GM18861 (cell line): ENCODE data around the gene THSD4.
"Not testable (repeated sequence)": the region's sequence is repeated elsewhere in the genome, so short reads cannot be mapped to it uniquely, and the experiment has no call there.

Experiments
- ATAC-seq: cut with Tn5 transposase; IDR thresholded peaks from one replicate; pipeline ENCODE4 v1.9.1; 2021; ENCODE audit not compliant: unreplicated experiment

Gene THSD4

GRCh38 chr15:71367737-71368136, 252.5 kb downstream of the THSD4 start:
- ATAC-seq = not testable (repeated sequence)

- ATAC-seq = not testable (repeated sequence)
Observed at GRCh38 chr15:71372769-71373168, 257.5 kb downstream of the THSD4 start.

- ATAC-seq = no peak
Observed at GRCh38 chr15:71373917-71374316, 258.6 kb downstream of the THSD4 start.

GRCh38 chr15:71374607-71375352, 259.5 kb downstream of the THSD4 start:
- ATAC-seq = no peak

- no peak for ATAC-seq
Observed at GRCh38 chr15:71375934-71376333, 260.7 kb downstream of the THSD4 start.

DNA sequence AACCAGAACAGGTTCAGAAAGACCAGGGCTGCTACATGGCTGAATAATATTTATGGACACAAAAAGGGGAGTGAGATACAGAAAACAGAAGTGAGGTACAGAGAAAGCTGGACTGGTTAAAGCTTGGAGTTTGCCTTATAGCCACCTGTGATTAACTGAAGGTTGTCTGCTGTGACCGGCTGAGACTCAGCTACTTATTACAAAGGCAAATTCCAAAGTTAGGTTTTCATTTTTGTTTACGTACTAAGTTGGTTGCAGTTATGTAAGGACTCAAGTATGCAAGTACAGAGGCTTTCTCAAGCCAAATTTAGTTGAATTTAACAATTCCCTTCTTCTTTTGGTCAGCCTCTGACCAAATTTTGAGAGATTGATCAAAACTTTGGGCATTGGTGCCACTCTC, 264.6 kb downstream of the THSD4 start:
- no peak for ATAC-seq

GRCh38 chr15:71380345-71380744, 265.1 kb downstream of the THSD4 start:
- no peak for ATAC-seq

DNA sequence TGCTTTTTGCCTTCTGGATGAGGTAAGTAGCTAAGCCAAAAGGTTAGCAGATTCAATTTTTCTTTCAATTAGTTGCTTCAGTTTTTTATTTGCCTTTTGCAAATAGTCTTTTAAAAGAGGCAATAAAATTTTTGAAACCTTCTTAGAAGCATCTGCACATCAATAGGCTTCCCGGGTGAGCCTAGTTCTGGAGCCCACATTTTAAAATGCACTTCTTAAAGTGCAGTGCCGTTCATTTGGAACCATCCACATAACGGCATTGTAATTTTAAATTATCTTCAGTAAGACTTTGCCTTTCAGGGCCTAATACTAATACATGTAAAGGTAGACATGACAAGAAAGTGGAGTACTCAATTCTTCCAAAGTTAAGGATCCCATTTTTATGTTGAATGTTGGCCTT, 269.2 kb downstream of the THSD4 start:
- ATAC-seq = no peak

DNA sequence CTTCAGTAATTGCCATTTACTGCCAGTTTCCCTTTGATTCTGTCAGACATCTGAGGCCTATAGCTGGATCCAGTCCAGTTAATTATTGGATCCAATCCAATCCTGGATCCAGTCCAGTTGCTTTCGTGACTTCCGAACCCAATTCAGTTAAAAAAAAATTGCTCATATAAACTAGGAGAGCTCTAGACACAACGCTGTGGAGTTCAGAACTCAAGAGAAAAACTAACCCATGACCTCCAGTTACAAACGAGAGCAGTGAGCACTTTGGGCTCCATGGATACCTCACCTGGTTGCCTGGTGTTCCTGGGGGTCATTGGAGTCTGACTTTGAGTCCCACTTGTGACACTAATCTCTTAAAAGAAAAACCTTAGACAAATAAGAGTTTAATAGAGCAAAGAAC, 269.8 kb downstream of the THSD4 start:
- no peak for ATAC-seq

GRCh38 chr15:71385457-71385856, 270.2 kb downstream of the THSD4 start:
- ATAC-seq = no peak

DNA sequence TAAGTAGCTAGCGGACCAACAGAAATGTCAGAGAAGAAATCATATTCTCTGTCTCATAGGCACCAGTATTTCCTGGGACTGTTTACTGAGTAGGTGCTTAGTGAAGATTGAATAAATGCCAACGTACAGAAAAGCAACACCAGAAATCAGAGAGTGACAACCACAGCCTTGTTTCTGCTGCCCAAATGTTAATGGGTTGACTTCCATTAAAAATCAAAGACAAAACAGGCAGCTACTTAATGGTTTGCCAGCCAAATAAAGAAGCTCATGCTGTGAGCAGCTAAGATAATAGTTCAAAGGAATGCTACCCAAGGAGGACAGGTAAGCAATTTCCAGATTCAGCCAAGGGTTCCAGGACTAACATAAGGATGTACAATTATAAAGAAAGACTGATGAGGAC, 270.7 kb downstream of the THSD4 start:
- ATAC-seq = no peak

DNA sequence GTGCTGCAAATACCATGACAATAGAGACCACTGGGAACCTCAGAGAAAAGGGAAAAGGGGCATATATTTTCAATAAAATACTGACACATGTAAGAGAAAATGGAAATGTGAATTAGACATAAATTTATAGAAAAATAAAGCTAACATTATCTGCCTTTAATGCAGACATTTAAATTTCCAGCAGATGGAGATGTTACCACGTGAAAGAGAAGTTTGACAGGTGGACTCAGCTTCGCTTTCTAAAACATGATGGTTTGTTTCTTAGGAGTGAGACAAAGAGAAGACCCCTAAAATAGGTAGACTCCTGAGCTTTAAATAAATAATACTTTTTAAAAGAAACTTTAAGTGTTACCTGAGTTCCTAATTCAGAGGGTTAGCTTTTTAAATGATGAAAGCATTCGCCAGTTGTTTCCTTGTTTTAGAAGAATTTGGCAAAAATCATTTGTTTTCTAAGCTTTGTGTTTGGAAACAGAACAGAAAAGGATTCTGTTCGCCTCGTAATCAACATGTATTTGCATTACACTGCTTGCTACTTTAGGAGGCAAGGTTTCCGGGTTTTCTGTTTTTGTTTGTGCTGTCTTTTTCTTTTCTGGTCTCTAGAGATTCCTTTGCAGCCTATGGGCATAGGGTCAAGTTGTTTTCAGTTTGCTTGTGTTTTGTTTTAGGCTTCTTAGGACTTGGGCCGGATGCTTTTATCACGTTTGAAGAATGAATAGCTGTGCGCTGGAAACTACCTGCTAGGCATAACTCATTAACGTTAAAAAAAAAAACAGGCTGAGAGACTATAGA, 271.4 kb downstream of the THSD4 start:
- no peak for ATAC-seq

GRCh38 chr15:71387810-71388209, 272.5 kb downstream of the THSD4 start:
- no peak for ATAC-seq

DNA sequence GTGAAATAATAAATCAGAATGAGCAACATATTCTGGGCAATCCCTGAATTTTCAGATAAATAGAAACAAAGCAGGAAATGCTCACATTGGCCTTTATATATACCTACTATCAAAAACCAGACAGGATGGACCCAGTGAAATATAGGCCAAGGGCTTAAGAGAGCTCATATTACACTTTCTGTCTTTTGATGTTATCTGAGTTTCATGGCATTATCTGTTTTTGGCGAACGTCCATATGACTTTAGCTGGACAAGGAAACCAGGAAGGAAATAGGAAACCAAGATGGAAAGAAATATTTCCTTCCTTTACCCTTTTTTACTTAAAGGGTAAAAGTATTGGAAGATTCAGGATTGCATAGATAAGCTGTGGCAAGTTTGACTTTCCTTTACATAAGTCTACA, 274.8 kb downstream of the THSD4 start:
- ATAC-seq = no peak

GRCh38 chr15:71391421-71392088, 276.3 kb downstream of the THSD4 start:
- no peak for ATAC-seq

GRCh38 chr15:71392861-71393283, 277.6 kb downstream of the THSD4 start:
- ATAC-seq = no peak

GRCh38 chr15:71393383-71393782, 278.1 kb downstream of the THSD4 start:
- no peak for ATAC-seq

GRCh38 chr15:71396536-71397125, 281.4 kb downstream of the THSD4 start:
- ATAC-seq = no peak

- ATAC-seq = no peak
Observed at GRCh38 chr15:71397377-71397776, 282.1 kb downstream of the THSD4 start.

DNA sequence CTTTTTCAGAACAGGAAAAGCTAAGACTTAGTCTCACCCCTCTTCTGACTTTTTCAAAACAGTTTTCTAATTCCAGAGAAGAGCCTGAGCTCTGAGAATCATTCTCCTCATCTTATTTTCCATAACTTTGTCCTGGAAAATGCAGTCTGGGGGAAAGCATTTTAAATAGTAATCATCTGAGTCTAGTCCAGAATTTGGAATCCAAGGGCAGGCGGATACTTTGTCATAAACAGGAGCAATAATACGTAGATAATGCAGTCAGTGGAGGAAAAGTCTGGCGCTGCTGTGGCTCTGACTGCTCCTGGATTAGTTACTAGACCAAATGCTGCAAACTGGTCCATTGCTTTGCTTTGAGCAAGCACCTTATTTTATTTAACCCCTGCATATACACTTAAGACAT, 285.0 kb downstream of the THSD4 start:
- no peak for ATAC-seq

DNA sequence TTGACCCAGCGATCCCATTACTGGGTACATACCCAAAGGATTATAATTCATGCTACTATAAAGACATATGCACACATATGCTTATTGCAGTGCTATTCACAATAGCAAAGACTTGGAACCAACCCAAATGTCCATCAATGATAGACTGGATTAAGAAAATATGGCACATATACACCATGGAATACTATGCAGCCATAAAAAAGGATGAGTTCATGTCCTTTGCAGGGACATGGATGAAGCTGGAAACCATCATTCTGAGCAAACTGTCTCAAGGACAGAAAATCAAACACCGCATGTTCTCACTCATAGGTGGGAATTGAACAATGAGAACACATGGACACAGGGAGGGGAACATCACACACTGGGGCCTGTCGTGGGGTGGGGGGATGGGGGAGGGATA, 286.5 kb downstream of the THSD4 start:
- ATAC-seq = not testable (repeated sequence)
